ENCODE results near the gene DOCK4.
"Not testable (repeated sequence)": the region's sequence is repeated elsewhere in the genome, so short reads cannot be mapped to it uniquely, and the experiment has no call there.

The DOCK4 gene

DNA sequence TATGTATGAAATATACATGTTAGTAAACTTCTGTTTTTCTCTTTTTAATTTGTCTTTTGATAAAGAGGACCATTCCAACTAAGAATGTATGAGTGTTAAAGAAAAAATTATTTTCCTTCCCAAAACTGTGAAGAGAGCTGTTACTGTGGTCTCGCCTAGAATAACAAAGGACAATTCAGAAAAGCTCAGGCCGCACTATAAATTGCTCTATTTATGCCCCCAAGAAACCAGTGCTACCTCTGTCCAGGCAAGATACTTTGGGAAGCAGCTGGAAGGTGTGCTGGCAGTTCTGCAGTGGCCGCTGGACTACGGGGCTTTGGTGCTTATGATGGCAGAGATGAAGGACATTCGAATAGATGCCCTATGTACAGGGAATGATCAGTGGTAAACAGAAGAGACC, 252.1 kb downstream of the DOCK4 start:
- DNase-seq (ENCODE audit: low read depth): no peak

- DNase-seq (ENCODE audit: low read depth): peak; percentile 13
Observed at GRCh38 chr7:111953611-111954010, 252.6 kb downstream of the DOCK4 start.

DNA sequence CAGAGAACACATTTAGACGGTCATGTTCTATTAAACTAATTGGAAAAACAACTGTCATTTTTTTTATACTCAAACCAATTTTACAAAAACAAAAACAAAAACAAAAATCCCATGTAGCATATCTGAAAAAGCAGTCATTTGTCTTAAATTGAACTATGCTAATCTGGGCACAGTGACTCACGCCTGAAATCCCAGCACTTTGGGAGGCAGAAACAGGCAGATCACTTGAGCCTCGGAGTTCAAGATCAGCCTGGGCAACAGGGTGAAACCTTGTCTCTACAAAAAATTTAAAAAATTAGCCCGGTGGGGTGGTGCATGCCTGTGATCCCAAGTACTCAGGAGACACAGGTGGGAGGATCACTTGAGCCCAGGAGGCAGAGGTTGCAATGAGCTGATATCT, 253.4 kb downstream of the DOCK4 start:
- no peak for DNase-seq (ENCODE audit: low read depth)

- no peak for DNase-seq (ENCODE audit: low read depth)
Observed at GRCh38 chr7:111951052-111951451, 255.1 kb downstream of the DOCK4 start.

DNA sequence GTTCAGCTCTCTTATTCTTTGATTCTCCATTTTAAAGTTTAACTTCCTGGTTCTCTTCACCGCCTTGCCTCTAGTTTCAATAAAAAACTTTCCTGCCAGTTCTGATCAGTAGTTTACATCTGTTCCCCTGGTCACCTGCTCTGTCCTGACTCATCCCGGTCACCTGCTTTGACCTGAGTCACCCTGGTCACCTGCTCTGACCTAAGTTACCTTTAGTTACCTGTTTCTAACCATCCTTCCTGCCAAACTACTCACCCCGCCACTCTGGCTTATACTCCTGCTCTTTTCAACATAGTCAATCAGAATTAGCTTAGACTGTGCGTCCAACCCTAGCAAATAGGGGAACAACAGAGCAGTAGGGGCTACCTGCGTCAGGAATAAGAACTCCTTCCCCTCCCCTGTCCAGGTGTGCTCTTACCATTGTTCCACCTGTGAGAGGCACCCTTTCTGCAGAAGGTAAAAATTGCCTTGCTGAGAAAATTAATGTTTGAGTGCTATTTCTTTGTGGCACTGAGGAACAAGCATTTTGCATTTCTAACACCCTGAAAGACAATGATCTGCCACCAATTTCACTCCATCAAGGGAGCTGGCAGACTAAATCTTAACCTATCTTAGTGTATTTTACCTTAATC, 263.6 kb downstream of the DOCK4 start:
- DNase-seq (ENCODE audit: low read depth): no peak

DNA sequence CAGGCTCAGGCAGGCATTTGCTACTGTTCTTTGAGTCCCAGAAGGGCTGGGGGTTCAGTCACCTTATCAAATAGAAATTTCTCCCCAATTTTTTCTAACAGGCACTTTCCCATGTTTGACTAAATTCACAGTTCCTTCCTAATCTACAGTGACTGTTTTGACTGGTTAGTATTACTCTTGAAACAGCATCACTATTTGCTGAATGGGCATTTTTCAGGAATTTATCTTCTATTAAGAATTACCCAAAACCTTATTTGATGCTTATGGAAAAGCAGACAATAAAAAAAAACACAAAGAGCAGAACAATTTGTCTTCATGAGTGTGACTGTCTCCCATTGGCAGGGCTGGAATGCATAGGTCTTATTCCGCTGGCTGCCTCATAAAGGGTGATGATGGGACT, 269.0 kb downstream of the DOCK4 start:
- DNase-seq (ENCODE audit: low read depth): no peak

GRCh38 chr7:111933609-111934008, 272.6 kb downstream of the DOCK4 start:
- peak; percentile 52 for DNase-seq (ENCODE audit: low read depth)

DNA sequence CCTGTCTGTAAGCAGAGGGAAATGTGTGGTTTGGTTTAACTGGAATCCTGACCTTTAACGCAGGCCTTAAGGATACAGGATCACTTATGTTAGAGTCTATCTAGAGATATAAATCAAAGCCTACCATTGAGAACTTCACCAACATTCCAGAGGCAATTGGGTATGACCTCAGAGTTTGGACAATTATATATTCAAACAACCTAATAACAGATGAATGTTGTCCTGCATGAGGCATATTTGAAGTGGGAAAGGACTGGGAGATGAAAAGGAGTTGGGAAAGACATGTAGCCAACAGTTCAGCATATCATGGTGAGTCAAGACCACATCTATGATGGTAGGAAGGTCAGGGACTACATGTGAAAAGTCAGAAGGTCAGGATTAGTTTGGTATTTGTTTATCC, 274.2 kb downstream of the DOCK4 start:
- peak; percentile 6 for DNase-seq (ENCODE audit: low read depth)

GRCh38 chr7:111931016-111931517, 275.1 kb downstream of the DOCK4 start:
- DNase-seq (ENCODE audit: low read depth): peak; percentile 3

GRCh38 chr7:111929264-111929663, 276.9 kb downstream of the DOCK4 start:
- no peak for DNase-seq (ENCODE audit: low read depth)

- DNase-seq (ENCODE audit: low read depth): no peak
Observed at GRCh38 chr7:111927353-111928019, 278.7 kb downstream of the DOCK4 start.

GRCh38 chr7:111920329-111920728, 285.9 kb downstream of the DOCK4 start:
- DNase-seq (ENCODE audit: low read depth): no peak

- DNase-seq (ENCODE audit: low read depth): peak; percentile 5
Observed at GRCh38 chr7:111919631-111920179, 286.5 kb downstream of the DOCK4 start.

DNA sequence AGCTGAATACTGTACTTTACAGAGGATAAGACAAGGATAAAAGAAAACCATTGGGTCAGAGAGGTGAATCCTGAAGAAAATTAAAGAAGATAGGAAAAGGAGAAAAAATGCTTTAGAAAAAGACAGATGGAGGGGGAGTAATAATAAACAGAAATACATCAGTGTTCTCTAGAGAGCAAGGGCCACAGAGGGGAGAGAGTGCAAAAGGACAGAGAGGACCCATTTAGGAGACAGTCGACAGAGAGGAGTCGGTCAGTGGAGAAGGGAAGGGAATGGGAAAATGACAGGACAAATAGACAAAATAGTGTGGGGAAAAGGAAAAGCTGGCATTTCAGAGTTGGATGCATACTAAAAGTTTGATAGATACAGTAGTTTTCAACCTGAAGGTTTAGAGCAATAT, 287.0 kb downstream of the DOCK4 start:
- DNase-seq (ENCODE audit: low read depth): no peak

GRCh38 chr7:111918461-111918860, 287.7 kb downstream of the DOCK4 start:
- no peak for DNase-seq (ENCODE audit: low read depth)

DNA sequence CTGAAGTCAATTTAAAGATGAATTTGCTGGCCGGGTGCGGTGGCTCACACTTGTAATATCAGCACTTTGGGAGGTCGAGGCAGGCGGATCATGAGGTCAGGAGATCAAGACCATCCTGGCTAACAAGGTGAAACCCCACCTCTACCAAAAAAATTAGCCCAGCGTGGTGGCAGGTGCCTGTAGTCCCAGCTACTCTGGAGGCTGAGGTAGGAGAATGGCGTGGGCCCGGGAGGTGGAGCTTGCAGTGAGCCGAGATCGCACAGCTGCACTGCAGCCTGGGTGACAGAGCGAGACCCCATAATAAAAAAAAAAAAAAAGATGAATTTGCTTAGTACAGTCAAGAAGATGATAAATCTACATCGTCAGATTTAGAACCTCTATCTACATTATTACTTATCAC, 288.8 kb downstream of the DOCK4 start:
- DNase-seq (ENCODE audit: low read depth): not testable (repeated sequence)

GRCh38 chr7:111914291-111914690, 291.9 kb downstream of the DOCK4 start:
- no peak for DNase-seq (ENCODE audit: low read depth)

DNA sequence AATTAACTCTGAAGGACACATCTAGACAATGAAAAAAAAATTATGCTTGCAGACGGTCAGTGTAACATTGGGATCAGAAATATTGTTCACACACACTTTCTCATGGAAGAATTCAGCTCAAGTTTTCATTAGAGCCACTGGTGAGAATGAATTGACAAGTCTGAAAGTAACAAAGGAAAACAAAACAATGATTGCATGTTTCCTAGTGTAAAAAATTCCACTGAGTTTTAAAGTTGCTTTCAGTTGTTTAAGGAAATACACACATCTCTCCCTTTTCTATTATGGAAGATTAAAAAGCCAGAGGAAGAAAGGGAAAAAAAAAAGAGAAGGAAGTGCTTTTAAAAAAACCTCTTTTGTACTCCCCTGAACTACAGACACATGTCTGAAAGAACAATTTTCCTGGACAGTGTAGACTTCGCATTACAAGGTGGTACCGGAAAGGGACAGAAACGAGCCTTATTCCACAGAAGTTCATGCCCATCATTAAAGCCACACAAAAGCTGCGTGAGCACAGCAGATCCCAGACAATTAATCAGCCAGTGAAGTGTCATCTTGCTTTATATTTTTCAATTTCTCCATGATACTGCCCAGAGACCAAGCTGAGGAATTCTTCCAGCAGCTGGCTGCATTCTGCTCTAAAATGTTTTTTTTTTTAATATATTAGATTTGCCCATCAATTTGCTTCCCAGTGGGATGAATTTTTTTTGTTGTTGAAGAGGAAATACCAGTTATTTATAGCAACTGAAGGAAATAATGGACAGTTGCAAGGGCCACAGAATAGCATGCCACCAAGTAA, 294.8 kb downstream of the DOCK4 start:
- no peak for DNase-seq (ENCODE audit: low read depth)

GRCh38 chr7:111910656-111911055, 295.5 kb downstream of the DOCK4 start:
- no peak for DNase-seq (ENCODE audit: low read depth)

DNA sequence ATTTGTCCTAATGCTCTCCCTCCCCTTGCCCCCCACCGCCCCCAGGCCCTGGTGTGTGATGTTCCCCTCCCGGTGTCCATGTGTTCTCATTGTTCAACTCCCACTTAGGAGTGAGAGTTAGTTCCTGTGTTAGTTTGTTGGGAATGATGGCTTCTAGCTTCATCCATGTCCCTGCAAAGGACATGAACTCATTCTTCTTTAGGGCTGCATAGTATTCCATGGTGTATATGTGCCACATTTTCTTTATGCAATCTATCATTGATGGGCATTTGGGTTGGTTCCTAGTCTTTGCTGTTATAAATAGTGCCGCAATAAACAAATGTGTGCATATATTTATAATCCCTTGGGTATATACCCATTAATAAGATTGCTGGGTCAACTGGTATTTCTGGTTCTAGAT, 297.5 kb downstream of the DOCK4 start:
- not testable (repeated sequence) for DNase-seq (ENCODE audit: low read depth)

- DNase-seq (ENCODE audit: low read depth): no peak
Observed at GRCh38 chr7:111903797-111904196, 302.4 kb downstream of the DOCK4 start.

GRCh38 chr7:111903016-111903415, 303.2 kb downstream of the DOCK4 start:
- no peak for DNase-seq (ENCODE audit: low read depth)

DNA sequence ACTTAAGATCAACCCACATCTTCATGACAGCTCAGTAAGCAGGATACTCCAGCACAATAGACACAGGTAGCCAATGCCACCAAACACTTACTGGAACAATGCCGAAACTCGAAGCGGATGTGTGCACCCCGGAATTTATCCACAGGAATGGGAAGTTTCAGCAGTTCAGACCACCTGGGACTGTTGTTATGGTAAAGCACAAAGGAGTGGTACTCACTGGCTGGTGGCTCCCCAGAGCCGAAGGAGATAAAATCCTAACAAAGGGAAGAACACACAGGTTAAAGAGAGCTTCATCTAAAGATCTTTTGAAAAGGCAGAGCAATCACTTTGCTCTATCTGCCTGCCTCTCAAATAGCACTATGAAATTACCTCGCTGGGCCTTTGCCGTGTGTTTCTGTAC, 305.9 kb downstream of the DOCK4 start:
- DNase-seq (ENCODE audit: low read depth): no peak
